Type B pancreatic cell (in vitro differentiated cells): ENCODE measurements around the gene NOVA1. TPM values are rescaled to one million over a fixed set of nuclear protein-coding genes. Genes with fewer than 3 reads are reported as not detected.
A peak's percentile ranks its signal among the peaks of the same experiment; 100 is the strongest.

Source experiments
- DNase-seq: peaks from one replicate; pipeline ENCODE4 v3.0.0; 2021; ENCODE audit warnings: mixed read lengths; ENCODE audit not compliant: unreplicated experiment; ENCODE audit errors: extremely low spot score
- H3K27ac Mint-ChIP-seq: 2 replicates; pipeline ENCODE4 v1.8.0; 2021; ENCODE audit warnings: mild to moderate bottlenecking, mixed read lengths
- H3K27me3 Mint-ChIP-seq: 2 replicates; pipeline ENCODE4 v1.8.0; 2021; ENCODE audit warnings: mixed read lengths
- H3K36me3 Mint-ChIP-seq: 2 replicates; pipeline ENCODE4 v1.8.0; 2021; ENCODE audit warnings: mixed read lengths
- H3K4me1 Mint-ChIP-seq: one replicate; pipeline ENCODE4 v1.8.0; 2021; ENCODE audit warnings: mixed read lengths; ENCODE audit not compliant: unreplicated experiment
- H3K4me3 Mint-ChIP-seq: 2 replicates; pipeline ENCODE4 v1.8.0; 2021; ENCODE audit warnings: mild to moderate bottlenecking, mixed read lengths
- H3K9me3 Mint-ChIP-seq: 2 replicates; pipeline ENCODE4 v1.8.0; 2021; ENCODE audit warnings: mixed read lengths
- total RNA-seq: library from RNA; stranded (reverse); gene quantifications from 2 replicates; pipeline ENCODE4 v1.2.1, GENCODE V29; 2021; ENCODE audit warnings: low replicate concordance
- TF ChIP-seq, protein P1 (sequence below): fragments of 200-600 bp; sonication (generic); conservative IDR thresholded peaks from 2 replicates; pipeline ENCODE4 v1.5.0; 2021; ENCODE audit warnings: antibody characterized with exemption, mild to moderate bottlenecking

Gene NOVA1
- total RNA-seq, 1 donor from 2014 or later = 22.6 TPM

DNA sequence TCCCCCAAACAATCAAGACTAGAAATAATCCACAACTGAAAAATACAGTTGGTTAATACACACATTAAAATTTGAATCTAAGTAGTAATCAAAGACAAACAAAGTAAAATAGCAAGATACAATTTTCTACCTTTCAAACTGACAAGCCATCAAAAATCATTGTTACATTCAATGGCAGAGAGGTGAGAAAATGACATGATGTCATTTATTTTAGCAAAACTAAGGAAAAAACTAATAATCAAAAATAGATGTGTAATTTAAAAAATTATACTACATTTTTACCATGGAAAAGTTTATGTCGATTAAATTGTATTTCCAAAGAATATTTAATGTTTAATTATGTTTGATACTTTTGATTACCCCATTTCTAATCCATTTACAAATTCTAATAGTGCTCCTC, 59.7 kb downstream of the NOVA1 start:
- H3K27me3 Mint-ChIP-seq = no peaks in the 10 kb centered on the region

DNA sequence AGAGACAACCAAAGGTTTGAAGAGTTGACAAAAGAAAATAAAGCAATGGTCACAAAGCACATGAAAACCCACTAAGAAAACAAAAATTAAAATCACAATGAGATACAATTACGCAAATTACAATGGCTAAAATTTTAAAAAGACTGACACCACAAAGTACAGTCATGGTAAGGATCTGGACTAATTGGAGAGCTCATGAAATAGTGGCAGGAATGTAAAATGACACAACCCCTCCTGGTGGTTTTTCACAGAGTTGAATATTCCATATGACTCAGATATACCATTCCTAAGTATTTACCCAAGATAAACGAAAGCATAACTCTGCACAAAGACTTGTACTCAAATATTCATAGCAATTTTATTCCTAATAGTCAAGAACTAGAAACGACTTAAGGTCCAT, 65.9 kb downstream of the NOVA1 start:
- Mint-ChIP-seq H3K36me3 (peaks cover 4% of the 10 kb centered on the region), H3K27me3 (no peaks in the 10 kb centered on the region), H3K27ac (no peak overlapping the region), H3K4me1 (no peaks in the 10 kb centered on the region), H3K9me3 (no peaks in the 10 kb centered on the region), H3K4me3 (no peak overlapping the region)
- DNase-seq = no peak
- TF ChIP-seq, protein P1, sequence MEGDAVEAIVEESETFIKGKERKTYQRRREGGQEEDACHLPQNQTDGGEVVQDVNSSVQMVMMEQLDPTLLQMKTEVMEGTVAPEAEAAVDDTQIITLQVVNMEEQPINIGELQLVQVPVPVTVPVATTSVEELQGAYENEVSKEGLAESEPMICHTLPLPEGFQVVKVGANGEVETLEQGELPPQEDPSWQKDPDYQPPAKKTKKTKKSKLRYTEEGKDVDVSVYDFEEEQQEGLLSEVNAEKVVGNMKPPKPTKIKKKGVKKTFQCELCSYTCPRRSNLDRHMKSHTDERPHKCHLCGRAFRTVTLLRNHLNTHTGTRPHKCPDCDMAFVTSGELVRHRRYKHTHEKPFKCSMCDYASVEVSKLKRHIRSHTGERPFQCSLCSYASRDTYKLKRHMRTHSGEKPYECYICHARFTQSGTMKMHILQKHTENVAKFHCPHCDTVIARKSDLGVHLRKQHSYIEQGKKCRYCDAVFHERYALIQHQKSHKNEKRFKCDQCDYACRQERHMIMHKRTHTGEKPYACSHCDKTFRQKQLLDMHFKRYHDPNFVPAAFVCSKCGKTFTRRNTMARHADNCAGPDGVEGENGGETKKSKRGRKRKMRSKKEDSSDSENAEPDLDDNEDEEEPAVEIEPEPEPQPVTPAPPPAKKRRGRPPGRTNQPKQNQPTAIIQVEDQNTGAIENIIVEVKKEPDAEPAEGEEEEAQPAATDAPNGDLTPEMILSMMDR = peak; percentile 34

More for the DNA sequence above, 59.7 kb downstream of the NOVA1 start:
- no peaks in the 10 kb centered on the region for H3K36me3 Mint-ChIP-seq
- no peaks in the 10 kb centered on the region for H3K4me1 Mint-ChIP-seq
- H3K4me3 Mint-ChIP-seq = no peak overlapping the region
- no peaks in the 10 kb centered on the region for H3K9me3 Mint-ChIP-seq
- no peak overlapping the region for H3K27ac Mint-ChIP-seq
- TF ChIP-seq, protein P1 = no peak
- DNase-seq = no peak

DNA sequence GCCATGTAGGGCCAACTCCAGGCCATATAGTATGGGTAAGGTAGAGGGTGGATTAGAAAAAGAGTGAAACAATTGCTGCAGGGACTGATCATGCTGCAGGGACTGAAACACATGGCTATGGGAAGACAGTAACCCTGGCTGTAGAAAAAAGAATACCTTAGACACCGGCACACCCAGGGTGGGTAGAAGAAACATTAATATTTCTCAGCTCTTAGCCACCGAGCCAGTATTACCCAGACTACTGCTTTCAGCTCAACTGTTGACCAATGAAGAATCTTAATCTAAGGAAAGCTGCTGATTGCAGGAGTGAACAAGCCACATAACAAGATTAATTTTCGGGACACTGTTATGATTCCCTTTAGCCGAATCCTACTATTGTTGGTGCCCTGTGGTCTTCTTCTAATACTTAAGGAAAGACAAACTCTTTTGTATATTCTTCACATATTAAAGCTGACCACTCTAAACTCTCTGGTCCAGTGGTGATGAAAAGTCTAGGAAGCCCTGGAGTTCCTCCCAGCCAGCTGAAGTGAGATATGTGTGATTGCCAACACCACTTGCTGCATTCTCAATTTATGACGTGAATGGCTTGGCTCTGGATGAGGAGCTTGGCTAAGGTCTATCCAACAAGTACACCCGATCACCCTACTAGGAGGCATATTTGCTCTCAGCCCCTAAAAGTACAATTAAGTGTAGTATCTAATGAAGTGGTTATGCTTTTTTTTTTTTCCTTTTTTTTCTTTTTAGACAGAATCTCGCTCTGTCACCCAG, 69.2 kb downstream of the NOVA1 start:
- Mint-ChIP-seq H3K27me3 (no peaks in the 10 kb centered on the region), H3K4me3 (no peak overlapping the region), H3K4me1 (no peaks in the 10 kb centered on the region), H3K36me3 (peaks cover 4% of the 10 kb centered on the region), H3K27ac (no peak overlapping the region), H3K9me3 (peaks cover 4% of the 10 kb centered on the region)
- TF ChIP-seq, protein P1 = no peak
- no peak for DNase-seq

DNA sequence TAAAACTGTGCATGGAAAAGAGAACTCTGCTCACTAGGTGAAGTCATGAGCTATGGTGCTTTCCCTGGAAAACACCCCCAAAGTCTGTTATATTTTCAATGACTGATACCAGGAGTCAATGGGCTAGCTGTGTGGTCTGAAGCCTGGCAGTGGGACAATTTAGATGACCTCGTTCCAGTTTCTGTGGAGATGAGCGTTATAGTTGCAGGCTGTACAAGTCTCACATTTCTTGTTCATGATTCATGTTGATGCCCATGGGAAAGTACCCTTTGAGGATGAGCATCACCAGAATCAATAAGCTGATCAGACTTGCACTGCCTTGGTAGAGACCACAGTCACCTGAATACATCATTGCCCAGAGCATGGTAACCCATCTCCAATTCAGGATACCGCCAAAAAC, 70.7 kb downstream of the NOVA1 start:
- H3K36me3 Mint-ChIP-seq = peaks cover 4% of the 10 kb centered on the region
- H3K4me1 Mint-ChIP-seq = peaks cover 12% of the 10 kb centered on the region
- DNase-seq = no peak
- no peaks in the 10 kb centered on the region for H3K27me3 Mint-ChIP-seq
- peaks cover 4% of the 10 kb centered on the region for H3K9me3 Mint-ChIP-seq
- H3K27ac Mint-ChIP-seq = no peak overlapping the region
- TF ChIP-seq, protein P1 = no peak
- no peak overlapping the region for H3K4me3 Mint-ChIP-seq

DNA sequence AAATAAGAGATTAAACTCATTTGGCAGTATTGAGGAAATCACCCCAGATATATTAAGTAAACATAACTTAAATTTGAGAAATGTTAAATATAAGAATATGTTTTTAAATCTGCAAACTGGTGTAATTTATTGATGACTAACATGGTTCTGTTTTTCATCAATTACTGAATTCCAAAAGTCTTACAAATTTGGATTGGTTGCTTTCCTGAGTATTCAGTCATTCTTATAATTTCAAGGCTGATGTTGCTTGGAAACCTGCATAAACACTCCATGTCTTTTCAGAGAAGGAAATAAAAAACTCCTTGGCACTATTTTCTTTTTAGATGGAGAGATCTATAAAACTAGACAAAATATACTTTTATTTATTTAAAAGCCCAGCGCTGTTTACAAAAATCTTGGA, 71.7 kb downstream of the NOVA1 start:
- TF ChIP-seq, protein P1 = no peak
- peaks cover 4% of the 10 kb centered on the region for H3K9me3 Mint-ChIP-seq
- H3K4me3 Mint-ChIP-seq = no peak overlapping the region

More for the DNA sequence above, 71.7 kb downstream of the NOVA1 start:
- H3K36me3 Mint-ChIP-seq = peaks cover 4% of the 10 kb centered on the region
- DNase-seq = no peak
- H3K27ac Mint-ChIP-seq = no peak overlapping the region
- H3K27me3 Mint-ChIP-seq = no peaks in the 10 kb centered on the region
- H3K4me1 Mint-ChIP-seq = peaks cover 14% of the 10 kb centered on the region
